Hepatic stellate cell (primary cell): ENCODE measurements around the gene DYSF.
"Not testable (repeated sequence)": the region's sequence is repeated elsewhere in the genome, so short reads cannot be mapped to it uniquely, and the experiment has no call there.

Source experiments
- DNase-seq: peaks from one replicate; pipeline ENCODE4 v3.0.0; 2011; ENCODE audit warnings: low spot score

The DYSF gene

DNA sequence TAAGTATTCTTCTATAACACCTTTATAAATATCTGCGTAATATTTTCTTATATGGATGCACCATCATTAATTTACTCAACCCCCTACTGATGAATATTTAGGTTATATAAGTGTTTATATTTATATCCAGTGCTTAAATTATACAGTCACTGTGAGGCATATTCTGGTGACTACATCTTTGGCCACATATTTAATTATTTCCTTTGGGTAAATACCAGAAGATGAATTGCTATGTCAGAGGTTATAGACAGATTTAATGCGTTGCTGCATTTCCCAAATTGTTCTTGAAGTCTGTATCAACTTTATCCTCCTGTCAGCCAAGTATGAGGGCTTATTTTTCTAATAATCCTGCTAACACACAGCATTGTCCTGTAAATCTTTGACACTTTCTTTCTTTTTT lies 18.7 kb downstream of the DYSF start:
- no peak for DNase-seq

DNA sequence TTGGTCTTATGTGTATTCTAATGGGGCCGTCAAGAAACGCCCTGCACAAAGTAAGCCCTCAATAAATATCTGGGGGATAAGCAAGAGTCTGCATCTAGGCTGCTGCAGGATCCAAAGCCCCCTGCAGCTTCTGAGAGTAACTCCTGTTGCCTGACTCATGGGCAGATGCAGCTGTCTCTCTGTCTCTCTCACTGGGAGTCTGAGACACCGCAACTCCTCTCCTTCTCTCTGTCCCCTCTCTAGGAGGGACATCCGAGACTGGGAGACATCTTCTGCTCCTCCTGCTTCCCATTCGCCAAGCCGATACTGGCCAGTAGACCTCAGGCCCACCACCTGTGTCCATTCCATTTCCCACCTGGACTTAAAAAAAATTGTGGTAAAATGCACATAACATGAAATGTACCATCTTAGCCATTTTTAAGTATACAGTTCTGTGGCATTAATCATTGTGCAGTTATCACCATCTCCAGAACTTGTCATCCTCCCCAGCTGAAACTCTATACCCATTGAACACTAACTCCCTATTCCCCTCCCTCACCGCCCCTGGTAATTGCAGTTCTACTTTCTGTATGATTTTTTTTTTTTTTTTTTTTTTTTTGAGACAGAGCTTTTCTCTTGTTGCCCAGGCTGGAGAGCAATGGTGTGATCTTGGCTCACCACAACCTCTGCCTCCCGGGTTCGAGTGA lies 20.1 kb downstream of the DYSF start:
- DNase-seq: no peak

DNA sequence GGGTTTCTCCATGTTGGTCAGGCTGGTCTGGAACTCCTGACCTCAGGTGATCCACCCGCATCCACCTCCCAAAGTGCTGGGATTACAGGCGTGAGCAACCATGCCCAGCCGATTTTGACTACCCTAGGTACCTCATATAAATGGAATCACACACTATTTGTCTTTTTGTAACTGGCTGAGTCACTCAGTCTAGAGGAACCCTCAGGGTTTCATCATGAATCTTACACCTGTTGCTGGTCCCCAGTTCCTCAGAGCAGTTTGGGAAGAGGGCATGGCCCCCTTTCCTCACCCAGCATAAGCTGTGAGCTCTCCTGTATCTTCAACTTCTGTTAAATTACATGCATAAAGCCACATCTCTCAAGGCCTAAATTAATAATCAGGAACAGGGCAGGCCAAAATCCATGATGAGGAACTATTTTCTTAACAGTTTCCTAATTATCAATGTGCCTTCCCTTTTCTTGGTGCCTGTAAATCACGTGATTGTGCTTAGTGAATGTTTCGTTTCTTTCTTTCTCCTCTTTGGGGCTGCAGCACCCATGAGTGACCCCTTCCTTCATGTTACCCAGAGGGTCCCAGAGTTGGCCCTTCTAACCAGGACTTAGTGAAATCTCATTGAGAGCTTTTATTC lies 20.9 kb downstream of the DYSF start:
- DNase-seq: no peak

DNA sequence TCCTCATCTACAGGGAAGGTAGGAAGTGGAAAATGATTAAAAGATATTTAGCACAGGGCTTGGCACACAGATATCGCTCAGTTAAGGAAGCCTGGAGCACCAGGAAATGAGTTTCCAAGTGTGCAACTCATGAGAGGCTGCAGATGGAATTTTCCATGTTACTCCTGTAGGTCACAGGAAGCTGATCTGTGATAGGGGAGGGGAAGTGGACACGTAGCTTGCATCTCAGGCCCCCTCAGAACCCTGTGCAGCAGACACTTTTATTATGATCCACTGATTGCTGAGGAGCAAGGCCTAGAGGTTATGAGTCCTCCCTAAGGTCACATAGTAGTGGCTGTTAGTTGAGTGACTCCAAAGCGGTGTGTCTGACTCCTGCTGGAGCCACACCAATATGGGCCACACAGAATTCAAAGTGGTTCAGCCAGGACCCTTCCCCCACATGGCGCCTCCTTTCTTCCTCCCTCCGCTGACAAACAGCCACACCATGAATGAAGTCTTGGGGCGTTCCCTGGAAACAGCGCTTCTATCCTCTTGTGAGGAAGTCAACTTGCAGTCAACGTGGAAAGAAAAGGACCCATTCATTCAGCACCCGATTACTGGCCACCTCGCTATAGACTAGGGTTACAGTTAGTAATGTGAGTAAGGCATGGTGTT lies 21.5 kb downstream of the DYSF start:
- no peak for DNase-seq

DNA sequence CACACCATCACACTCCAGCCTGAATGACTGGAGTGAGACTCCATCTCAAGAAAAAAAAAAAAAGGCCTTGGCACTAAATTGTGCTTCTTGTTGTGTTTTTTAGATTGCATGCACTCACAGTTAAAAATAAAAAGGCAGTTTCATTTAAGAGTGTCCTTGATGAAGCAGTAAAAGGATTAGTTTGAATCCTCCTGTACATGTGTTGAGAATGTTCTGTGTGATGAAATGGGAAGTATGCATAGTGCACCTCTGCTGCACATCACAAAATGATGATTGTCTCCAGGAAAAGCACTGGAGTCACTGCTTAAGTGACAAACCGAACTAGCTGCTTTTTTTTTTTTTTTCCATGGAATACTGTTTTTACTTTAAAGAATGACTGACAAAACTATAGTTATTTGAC lies 23.1 kb downstream of the DYSF start:
- DNase-seq: no peak

DNA sequence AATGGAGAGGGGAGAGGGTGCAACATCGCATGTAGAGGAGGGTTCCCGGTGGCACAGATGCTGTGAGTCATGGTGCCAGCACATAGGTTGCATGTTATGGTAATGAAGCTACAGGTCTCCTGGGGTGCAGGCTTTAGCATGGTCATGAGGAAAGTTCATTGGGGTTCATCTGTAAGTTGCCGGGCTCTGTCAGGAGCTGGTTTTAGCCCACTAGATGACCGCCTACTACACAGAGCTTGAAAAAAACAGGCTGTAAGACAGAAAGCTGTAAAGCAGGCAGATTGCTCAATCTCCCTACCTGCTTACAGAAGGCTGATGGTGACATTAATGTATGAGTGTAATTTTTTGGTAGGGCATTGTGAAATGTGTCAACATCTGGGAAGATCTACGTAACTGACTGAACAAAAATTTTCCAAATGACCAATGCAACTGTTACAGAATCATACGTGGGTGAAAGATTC lies 23.9 kb downstream of the DYSF start:
- no peak for DNase-seq

DNA sequence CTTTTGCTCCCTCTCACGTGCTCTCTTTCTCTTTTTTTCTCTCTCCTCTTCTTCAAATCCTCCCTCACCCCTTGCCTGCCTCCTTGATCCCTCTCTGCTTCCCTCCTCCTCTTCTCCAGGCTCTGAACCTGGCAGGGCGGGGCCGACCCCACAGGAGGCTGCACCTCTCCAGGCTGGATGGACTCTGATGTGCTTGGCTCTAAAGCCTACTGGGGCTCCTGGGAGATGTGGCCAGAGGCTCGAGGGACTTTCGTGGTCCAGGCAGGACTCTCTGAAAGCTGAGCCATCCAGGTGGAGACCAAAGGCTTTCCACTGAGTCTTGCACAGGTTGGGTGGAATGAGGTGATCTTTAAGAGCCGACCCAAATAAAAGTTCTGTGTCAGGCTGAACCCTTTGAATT lies 25.4 kb downstream of the DYSF start:
- DNase-seq: no peak

DNA sequence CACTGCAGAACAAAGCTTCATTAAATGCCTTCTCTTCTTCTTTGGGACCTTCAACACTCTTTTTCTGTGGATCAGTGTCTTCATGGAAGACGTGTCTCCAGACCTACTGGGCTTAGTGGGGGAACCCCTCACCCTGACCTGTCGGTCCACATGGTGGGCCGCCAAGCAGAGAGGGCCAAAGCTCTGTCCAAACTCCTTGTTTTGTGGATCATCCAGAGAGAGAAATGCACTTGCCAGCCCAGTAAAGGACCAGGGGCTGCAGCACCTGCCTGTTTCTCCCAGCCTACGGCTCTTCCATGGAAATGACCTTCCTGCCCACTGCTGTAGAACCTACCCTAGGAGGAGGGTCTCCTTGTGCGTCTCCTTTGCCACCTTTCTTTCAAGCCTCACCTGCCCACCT lies 25.9 kb downstream of the DYSF start:
- no peak for DNase-seq

DNA sequence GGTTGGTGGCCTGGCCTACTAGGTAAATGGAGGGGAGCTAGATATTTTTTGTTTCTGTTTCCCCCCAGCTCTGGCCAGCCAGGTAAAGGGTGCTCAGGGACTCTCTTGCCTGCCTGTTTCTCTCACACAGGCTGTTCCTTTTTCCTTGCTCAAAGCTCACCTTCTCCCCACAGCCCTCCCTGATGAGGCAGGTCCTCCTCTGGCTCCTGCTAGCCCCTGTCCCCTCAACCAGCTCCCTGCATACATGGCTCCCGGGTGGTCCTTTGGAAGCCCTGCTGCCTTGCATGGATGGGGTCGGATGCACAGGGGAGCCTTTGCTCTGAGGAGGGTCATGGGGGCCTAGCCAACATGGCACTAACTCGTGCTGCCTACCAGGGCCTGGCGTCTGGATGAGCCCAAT lies 27.8 kb downstream of the DYSF start:
- no peak for DNase-seq

DNA sequence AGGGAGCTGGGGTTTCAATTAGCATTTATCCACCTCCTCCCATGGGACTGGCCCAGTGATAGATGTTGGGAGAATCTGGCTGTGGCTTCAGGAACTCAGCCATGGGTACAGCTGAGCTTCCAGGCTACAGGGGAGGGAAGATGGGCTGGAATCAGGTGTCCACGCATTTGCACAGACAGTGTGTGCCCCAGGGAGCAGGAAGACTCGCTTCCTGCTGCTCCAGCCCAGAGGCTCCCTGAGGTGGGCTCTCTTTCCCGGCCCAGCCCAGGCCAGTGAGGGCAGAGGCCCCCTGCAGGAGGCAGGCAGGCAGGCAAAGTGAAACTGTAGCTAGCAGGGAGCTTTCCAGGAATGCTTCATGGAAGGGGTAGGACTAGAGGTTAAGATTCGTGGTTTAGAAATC lies 28.7 kb downstream of the DYSF start:
- no peak for DNase-seq

DNA sequence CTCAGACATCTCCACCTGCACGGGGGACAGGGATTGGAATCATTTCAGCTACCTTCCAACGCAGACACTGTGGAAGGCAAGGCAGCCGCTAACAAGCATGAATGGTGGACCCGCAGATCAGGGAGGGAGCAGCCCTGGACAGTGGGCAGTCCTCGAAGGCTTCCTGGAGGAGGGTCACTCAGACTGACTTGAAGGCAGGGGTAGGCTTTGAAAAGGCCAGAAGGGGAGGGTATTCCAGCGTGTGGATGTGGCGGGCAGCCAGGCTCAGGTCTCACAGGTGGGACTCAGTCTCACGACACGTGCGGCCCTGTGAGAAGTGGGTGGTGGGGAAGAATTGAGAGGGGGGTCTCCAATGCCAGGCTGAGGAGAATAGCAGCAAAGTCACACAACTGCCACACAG lies 29.9 kb downstream of the DYSF start:
- DNase-seq: no peak

DNA sequence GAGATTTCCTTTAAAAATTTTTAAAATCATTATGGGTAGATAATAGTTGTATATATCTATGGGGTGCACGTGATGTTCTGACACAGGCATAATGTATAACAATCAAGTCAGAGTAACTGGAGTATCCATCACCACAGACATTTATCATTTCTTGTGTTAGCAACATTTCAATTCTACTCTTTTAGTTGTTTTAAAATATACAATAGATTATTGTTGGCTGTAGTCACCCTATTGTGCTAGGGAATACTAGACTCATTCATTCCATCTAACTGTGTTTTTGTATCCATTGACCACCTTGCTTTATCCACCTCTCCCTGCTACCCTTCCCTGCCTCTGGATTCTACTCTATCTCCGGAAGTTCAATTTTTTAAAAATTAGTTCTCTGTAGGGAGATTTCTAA lies 31.0 kb downstream of the DYSF start:
- DNase-seq: no peak

DNA sequence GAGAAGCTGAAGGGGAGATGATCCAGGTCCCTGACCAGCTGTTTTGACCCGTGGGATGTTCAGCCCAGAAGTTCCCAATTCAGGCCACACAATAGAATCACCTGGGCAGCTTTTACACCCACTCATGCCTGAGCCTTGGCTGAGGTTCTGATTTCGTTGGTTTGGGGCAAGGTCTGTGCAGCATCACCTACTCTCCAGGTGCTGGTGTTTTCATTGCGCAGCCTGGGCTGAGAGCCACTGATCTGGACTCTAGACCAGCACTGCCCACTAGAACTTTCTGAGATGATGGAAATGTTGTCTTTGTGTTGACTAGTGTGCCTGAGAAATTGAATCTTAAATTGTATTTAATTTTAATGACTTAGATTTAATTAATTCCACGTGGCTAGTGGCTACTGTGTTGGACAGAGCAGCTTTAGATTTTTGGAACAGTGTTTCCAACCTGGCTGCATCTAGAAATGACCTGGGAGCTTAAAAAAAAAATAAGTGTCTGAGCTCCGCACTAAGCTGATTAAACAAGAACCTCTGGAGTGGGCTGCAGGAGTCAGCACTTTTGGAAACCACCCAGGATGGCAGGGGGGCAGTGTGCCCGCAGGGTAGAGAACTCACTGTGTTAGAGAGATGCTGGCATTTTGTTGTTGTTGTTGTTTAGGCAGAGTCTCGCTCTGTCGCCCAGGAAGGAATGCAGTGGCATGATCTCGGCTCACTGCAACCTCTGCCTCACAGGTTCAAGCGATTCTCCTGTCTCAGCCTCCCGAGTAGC lies 33.7 kb downstream of the DYSF start:
- DNase-seq: no peak

DNA sequence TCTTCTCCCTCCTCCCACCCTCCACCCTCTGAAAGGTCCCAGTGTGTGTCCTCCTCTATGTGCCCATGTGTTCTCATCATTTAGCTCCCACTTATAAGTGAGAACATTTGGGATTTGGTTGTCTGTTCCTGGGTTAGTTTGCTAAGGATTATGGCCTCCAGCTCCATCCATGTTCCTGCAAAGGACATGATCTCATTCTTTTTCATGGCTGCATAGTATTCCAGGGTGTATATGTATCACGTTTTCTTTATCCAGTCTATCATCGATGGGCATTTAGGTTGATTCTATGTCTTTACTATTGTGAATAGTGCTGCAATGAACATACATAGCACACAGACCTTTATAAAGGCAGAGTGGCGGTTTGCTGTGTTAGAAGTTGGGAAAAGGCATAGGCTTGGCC lies 38.2 kb downstream of the DYSF start:
- not testable (repeated sequence) for DNase-seq

DNA sequence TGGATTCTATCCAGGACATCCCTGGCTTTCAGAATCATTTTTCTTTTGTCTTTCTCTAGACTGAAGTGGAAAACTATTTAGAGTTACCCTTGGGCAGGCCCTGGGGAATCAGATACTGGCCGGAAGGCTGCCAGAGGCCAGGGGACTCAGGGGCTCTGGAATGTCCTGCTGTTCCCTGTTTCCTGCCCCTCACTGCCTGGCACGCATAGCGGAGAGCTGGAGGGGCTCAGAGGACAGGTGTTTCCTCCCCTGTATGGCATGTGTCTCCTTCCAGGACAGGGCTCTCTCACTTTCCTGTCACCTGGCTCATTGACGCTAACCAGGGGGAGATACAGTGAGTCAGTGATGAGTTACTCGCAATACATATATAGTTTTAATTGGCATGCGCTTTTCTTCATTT lies 38.8 kb downstream of the DYSF start:
- DNase-seq: no peak

DNA sequence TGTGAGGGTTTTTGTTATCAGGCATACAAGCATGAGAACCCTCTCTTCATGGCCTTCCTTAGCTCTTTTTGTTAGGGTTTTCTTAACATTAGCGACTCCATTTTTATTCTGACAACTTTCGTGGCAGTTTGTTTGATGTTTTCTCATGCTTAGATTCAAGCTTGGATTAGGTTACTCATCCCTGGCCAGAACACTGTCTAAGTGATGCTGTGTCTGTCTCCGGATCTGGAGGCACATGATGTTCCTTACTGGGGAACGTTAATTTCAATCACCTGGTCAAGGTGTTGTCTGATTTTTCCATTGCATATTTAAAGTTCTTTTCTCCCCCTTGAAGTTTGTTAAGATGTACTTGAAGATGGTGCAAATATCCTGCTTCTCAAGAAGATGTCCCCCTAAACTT lies 40.7 kb downstream of the DYSF start:
- no peak for DNase-seq

DNA sequence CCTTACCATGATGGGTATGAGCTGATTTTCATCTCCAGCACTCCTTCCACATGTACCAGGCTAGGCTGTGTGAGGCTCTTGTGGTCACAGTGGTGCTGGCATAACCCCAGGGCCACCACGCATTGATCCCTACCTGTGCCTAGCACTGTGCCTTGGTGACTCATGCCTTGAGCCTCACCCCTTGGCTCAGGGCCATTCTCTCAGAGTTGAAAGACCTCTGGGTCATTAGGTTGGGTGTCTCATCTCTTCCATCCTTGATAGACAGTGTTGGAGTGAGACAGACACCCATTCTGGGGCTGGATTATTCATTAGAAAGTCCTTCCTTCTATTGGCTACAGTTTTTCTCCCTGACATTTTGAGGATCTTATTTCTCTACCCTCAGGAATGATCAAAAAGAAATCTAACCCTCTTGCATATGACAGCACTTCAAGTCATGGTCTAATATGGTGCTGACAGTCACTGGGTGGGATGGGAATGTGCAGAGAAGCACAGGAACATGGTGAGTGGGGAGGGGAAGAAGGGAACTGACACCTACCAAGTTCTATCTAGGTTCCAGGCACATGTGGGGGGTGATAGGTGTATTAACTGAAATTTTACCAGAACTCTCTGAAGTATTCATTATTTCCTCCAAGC lies 41.3 kb downstream of the DYSF start:
- no peak for DNase-seq

DNA sequence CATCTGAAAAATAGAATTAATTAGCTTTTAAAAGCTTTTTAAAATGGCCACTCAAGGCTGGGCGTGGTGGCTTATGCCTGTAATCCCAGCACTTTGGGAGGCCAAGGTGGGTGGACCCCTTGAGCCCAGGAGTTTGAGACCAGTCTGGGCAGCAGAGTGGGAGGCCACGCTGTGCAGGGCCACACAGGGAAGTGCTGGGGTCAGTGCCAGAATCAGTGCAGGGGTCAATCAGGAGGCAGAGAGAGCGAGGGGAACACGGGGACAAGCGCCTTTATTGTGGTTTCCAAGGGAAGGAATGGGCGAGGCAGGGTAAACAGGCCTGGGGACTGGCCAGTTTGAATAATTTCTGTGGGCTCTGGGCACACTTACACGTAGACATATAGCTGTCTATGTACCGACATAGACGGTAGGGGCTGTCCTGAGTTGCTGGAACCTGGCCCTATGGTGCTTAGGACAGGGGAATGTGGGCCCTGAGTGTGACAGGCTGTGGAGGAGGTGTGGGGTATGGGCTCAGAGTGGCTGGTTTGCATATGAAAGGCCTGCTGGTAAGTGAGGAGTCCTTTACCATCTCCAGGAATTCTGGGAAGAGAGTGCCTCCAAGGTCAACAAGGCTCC lies 42.9 kb downstream of the DYSF start:
- no peak for DNase-seq

DNA sequence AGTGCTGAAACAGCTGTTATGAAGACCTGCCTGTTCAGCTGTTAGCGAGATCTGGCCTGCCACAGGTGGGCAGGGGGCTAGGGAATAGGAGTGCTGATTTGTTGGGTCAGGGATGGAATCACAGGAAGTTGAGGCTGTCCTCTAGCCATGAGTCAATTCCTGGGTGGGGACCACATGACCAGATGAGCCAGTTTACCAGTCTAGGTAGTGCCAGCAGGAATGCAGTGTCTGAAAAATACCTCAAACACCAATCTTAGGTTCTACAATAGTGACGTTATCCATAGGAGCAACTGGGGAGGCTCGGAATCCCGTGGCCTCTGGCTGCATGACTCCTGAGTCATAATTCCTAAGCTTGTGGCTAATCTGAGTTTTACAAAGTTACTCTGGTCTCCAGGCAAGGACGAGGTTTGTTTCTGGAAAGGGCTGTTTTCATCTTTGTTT lies 44.9 kb downstream of the DYSF start:
- peak; percentile 86 for DNase-seq

DNA sequence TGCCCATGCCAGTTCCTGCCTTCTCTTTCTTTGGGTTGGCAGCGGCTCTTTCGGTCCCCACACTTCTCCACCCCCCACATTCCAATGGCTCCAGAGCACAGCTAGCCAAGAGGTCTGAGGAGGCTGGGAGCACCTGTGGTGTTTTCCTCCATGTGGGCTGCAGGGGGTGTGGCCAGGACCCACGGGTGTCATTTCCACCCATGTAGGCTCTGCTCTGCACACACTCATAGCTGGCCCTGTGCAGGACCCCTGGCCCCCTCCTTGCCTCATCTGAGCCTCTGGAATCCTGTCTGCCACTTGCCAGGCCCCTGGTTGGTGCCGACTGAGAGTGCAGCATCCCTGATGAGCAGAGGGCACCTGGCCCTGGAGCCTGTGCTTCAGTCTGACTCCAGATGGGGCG lies 46.3 kb downstream of the DYSF start:
- no peak for DNase-seq

DNA sequence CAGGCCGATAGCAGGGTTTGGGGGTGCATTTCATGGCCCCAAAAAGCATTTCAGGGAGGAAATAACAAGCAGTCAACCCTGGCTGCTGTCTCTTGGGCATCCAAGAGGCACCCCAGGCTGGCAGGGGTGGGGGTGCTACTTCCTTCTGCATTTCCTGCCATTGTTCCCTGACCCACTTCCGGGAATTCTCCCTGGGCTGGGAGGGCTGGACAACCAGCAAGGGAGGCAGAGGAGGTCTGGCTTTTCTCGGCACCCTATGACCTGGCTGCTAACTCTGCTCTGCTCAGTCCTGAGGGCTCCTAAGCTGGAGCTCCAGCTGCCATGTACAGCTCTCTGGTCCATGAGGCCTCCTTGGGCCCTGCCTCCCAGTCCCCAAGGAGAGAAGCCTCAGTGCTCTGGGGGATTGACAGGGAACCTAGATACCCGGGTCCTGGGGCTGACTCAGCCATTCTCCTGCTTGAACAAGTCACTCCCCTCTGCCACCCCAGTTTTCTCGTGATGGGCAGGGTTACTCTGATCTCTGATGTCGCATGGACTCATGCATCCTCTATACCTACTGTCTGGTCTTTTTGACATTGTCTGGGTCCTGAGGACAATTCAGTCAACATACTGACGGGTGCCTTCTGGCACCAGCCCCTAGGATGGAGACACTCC lies 47.2 kb downstream of the DYSF start:
- DNase-seq: no peak
